HG02981 (cell line): ENCODE results near the gene DLX6.
"Not testable (repeated sequence)": the region's sequence is repeated elsewhere in the genome, so short reads cannot be mapped to it uniquely, and the experiment has no call there.

Experiments
- ATAC-seq: cut with Tn5 transposase; IDR thresholded peaks from one replicate; pipeline ENCODE4 v1.9.1; 2021; ENCODE audit warnings: mild to moderate bottlenecking, moderate library complexity; ENCODE audit not compliant: unreplicated experiment

DLX6 gene

GRCh38 chr7:97021747-97022490, 16.6 kb downstream of the DLX6 start:
- ATAC-seq = no peak

- ATAC-seq = no peak
Measured at GRCh38 chr7:97022491-97023306, 17.3 kb downstream of the DLX6 start.

- ATAC-seq = no peak
Measured at GRCh38 chr7:97024209-97025129, 19.1 kb downstream of the DLX6 start, which contains the start of gene DLX5. DLX5 (minus strand) TSS chr7:97024831; CDS start chr7:97024623, 208 bp downstream.

- no peak for ATAC-seq
Measured at GRCh38 chr7:97025130-97025499, 19.8 kb downstream of the DLX6 start.

- ATAC-seq = no peak
Measured at GRCh38 chr7:97025983-97026714, 20.8 kb downstream of the DLX6 start.

- no peak for ATAC-seq
Measured at GRCh38 chr7:97026715-97027426, 21.5 kb downstream of the DLX6 start.

- no peak for ATAC-seq
Measured at GRCh38 chr7:97027427-97028234, 22.3 kb downstream of the DLX6 start.

- not testable (repeated sequence) for ATAC-seq
Measured at GRCh38 chr7:97034213-97034852, 29.0 kb downstream of the DLX6 start.

- ATAC-seq = no peak
Measured at GRCh38 chr7:97039374-97040065, 34.2 kb downstream of the DLX6 start.

- no peak for ATAC-seq
Measured at GRCh38 chr7:97043281-97043680, 37.9 kb downstream of the DLX6 start.
